Heart right ventricle (tissue), 16 donors: ENCODE data around the gene PMP22. TPM values are rescaled to one million over a fixed set of nuclear protein-coding genes. Genes with fewer than 3 reads are reported as not detected.

Experiments
- ATAC-seq, 8 donors: fragments of 200-7000 bp; cut with Tn5 transposase; one replicate each; pipeline ENCODE4 v1.9.1; 2020; ENCODE audit warnings: mild to moderate bottlenecking in 8 of 8, moderate library complexity in 8 of 8, moderate number of reproducible peaks in 1 of 8
- DNase-seq, 2 donors: peaks; one replicate each; pipeline ENCODE4 v3.0.0-alpha.2; 2020
- H3K27ac ChIP-seq, 10 donors: fragments of 200-600 bp; sonication (generic) in 2 of 10; one replicate each; pipeline versions ENCODE4 v1.5.0 to v1.8.0; 2020 to 2022; ENCODE audit warnings: mild to moderate bottlenecking in 3 of 10
- H3K27me3 ChIP-seq, 7 donors: fragments of 200-600 bp; one replicate each; pipeline ENCODE4 v1.8.0; 2021 to 2022; ENCODE audit warnings: mild to moderate bottlenecking in 2 of 7
- H3K36me3 ChIP-seq, 9 donors: fragments of 200-600 bp; sonication (generic) in 1 of 9; one replicate each; pipeline versions ENCODE4 v1.5.0 to v1.8.0; 2020 to 2022; ENCODE audit warnings: mild to moderate bottlenecking in 2 of 9
- H3K4me1 ChIP-seq, 9 donors: fragments of 200-600 bp; sonication (generic) in 1 of 9; one replicate each; pipeline versions ENCODE4 v1.5.0 to v1.8.0; 2020 to 2022; ENCODE audit warnings: mild to moderate bottlenecking in 4 of 9
- H3K4me3 ChIP-seq, 10 donors: fragments of 200-600 bp; sonication (generic) in 2 of 10; one replicate each; pipeline versions ENCODE4 v1.5.0 to v1.8.0; 2020 to 2022; ENCODE audit warnings: mild to moderate bottlenecking in 7 of 10, moderate library complexity in 2 of 10
- H3K9me3 ChIP-seq, 11 donors: fragments of 200-600 bp in 10 of 11; sonication (generic) in 2 of 11; one replicate each; pipeline versions ENCODE4 v1.5.0 to v1.8.0; 2013 to 2022; ENCODE audit warnings: mild to moderate bottlenecking in 2 of 11, control low read depth in 1 of 11, moderate library complexity in 1 of 11
- CTCF ChIP-seq, 9 donors: fragments of 200-600 bp; sonication (generic) in 2 of 9; IDR thresholded peaks; one replicate each; pipeline versions ENCODE4 v1.5.0 to v1.8.0; 2021 to 2022; ENCODE audit warnings: antibody characterized with exemption in 9 of 9, mild to moderate bottlenecking in 5 of 9, moderate library complexity in 1 of 9
- WGBS, 2 donors: extraction: QIAGEN DNeasy Blood & Tissue Kit; methylation state at CpG; one replicate each; pipeline ENCODE4 v1.1.7; 2013; ENCODE audit warnings: inconsistent platforms in 1 of 2; 5-methylcytosine and 5-hydroxymethylcytosine counted together
- intact Hi-C, 10 donors: fragments of 100-400 bp; cut with DNase I; formaldehyde crosslinking; loops; one replicate each; pipeline versions ENCODE4 v1.11.1 to v1.14.2; 2022
- polyA plus RNA-seq, 2 donors: library from polyadenylated mRNA; stranded (reverse); fragments of 200-250 nt; gene quantifications; one replicate each; pipeline ENCODE4 v1.2.3, GENCODE V29; 2013
- total RNA-seq, 10 donors: library from RNA; stranded (reverse); fragmentation: NEBNext Ultra II Directional in 3 of 10; extraction: Animal tissue kit (Norgen Biotek cat#: 25700) in 3 of 10; gene quantifications; one replicate each; pipeline versions ENCODE4 v1.2.1 to v1.2.4, GENCODE V29; 2021 to 2023
- donor health status: Arrhythmogenic right ventricular cardiomyopathy.
- donor health status: ischemic (EF 13 %, LVEDD 7.1; RV severe dilation, severe dysfunction).
- donor health status: healthy with polysubstance abuse.
- donor health status: DM: no; HTN: yes; CAD: no.
- donor health status: DM: no; HTN: no; CAD: no.
- donor health status: ischemic (EF 25% LVEDD 6.9; RV normal size, moderate dysfunction).
- donor health status: ischemic (EF 25% LVEDD 5.7; RV mildly dilated, moderate dysfunction).
- donor health status: healthy.
- donor health status: DM: yes; HTN: yes; CAD: no.
- donor health status: Ischemic cardiomyopathy.
- donor health status: ischemic (EF 35%, LVEDD 5.7; RV mildly dilated, moderate dysfunction).
- donor health status: nonischemic (EF 11% LVEDD 7.7; RV severe dilation, severe dysfunction).
- donor health status: DM: yes; HTN: yes; CAD: no.
- donor health status: PGD.
- donor health status: ischemic (EF 29% LVEDD 5.4; RV normal size, mild dysfunction).
- donor health status: nonischemic (EF 23%, LVEDD 6.1; RV moderate dilation, normal function).

The PMP22 gene
- total and polyA plus RNA-seq, 12 donors: 62.0 to 241 (median 158) TPM

- H3K4me3 ChIP-seq: no peak overlapping the region
- ATAC-seq: no peak
- peaks cover 0 to 8% (median 0%) of the 10 kb centered on the region in 9 donors for H3K4me1 ChIP-seq
- TF ChIP-seq CTCF (IDR thresholded peaks at IDR 0.05): no peak
- no peak overlapping the region for H3K27ac ChIP-seq
- WGBS, 2 donors: 82 to 86% methylated on average over 7 of the region's 7 CpGs
- H3K27me3 ChIP-seq: no peaks in the 10 kb centered on the region
- H3K9me3 ChIP-seq: no peaks in the 10 kb centered on the region
- H3K36me3 ChIP-seq: no peaks in the 10 kb centered on the region
- intact Hi-C loops: no loop called here
- no peak for DNase-seq
Measured at GRCh38 chr17:15308758-15309157, 43.6 kb upstream of the PMP22 start.

- intact Hi-C loops: no loop called here
- 68 to 70% methylated on average over 4 of the region's 4 CpGs for WGBS, 2 donors
- H3K4me1 ChIP-seq: peaks cover 0 to 8% (median 0%) of the 10 kb centered on the region in 9 donors
- no peak overlapping the region for H3K27ac ChIP-seq
- no peak for DNase-seq
- TF ChIP-seq CTCF (IDR thresholded peaks at IDR 0.05): no peak
- no peaks in the 10 kb centered on the region for H3K27me3 ChIP-seq
- ATAC-seq: no peak
- no peak overlapping the region for H3K4me3 ChIP-seq
- H3K9me3 ChIP-seq: no peaks in the 10 kb centered on the region
- no peaks in the 10 kb centered on the region for H3K36me3 ChIP-seq
Measured at GRCh38 chr17:15307710-15308111, 42.6 kb upstream of the PMP22 start.

- Histone ChIP-seq H3K9me3 (no peaks in the 10 kb centered on the region), H3K4me3 (no peak overlapping the region), H3K27ac (no peak overlapping the region), H3K4me1 (peaks cover 0 to 6% (median 4%) of the 10 kb centered on the region in 9 donors), H3K36me3 (no peaks in the 10 kb centered on the region), H3K27me3 (no peaks in the 10 kb centered on the region)
- ATAC-seq (no peak), DNase-seq (no peak)
- WGBS, 2 donors: 90% methylated on average over 14 of the region's 14 CpGs
- intact Hi-C loops: loop anchor here in 1 of 10 donors (5.0 kb wide), 1 partner anchor 37 kb away; the partner anchor contains the start of gene PMP22
- no peak for TF ChIP-seq CTCF (IDR thresholded peaks at IDR 0.05)
Measured at GRCh38 chr17:15303851-15304250, 38.7 kb upstream of the PMP22 start.

GRCh38 chr17:15303268-15303667, 38.1 kb upstream of the PMP22 start:
- no peak for ATAC-seq
- DNase-seq: no peak

More at GRCh38 chr17:15303268-15303667, 38.1 kb upstream of the PMP22 start:
- H3K4me3 ChIP-seq: no peak overlapping the region
- 23 to 51% methylated on average over 3 of the region's 3 CpGs for WGBS, 2 donors
- H3K36me3 ChIP-seq: no peaks in the 10 kb centered on the region
- H3K4me1 ChIP-seq: peaks cover 0 to 6% (median 4%) of the 10 kb centered on the region in 9 donors
- TF ChIP-seq CTCF (IDR thresholded peaks at IDR 0.05): no peak
- intact Hi-C loops: loop anchor here in 1 of 10 donors (5.0 kb wide), 1 partner anchor 36 kb away; the partner anchor contains the start of gene PMP22
- no peaks in the 10 kb centered on the region for H3K27me3 ChIP-seq
- no peak overlapping the region for H3K27ac ChIP-seq
- no peaks in the 10 kb centered on the region for H3K9me3 ChIP-seq
